ENCODE measurements around the gene MRGPRF.

Gene MRGPRF

DNA sequence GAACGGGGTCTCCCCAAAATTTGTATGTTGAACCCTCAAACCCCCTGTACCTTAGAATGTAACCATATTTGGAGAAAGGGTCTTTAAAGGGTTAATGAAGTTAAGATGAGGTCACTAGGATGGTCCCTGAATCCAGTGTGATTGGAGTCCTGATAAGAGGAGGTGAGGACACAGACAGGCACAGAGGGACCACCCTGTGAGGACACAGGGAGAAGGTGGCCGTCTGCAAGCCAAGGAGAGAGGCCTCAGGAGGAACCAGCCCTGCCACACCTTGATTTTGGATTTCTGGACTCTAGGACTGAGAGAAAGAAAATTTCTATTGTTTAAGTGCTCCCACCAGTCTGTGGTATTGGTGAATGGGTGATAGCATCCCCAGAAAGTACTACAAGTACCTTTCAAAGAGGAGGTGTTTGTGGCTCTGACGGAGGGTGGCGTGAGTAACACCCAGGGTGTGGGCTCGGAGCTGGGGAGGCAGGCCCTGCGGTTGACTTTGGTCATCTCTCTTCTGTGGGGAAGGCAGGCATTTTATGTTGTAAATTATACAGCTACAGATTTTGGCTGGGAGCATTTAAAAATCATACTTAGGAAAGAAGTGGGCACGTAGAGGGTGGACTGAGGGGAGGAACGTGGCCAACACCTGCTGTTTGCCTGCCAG is 13.8 kb downstream of the MRGPRF start:
- DNase-seq: no peak
- TF ChIP-seq POLR2A (IDR thresholded peaks at IDR 0.05; ENCODE audit: low read length) (no peak), GATA1 (IDR thresholded peaks at IDR 0.05; ENCODE audit: low read depth, low read length) (no peak)

DNA sequence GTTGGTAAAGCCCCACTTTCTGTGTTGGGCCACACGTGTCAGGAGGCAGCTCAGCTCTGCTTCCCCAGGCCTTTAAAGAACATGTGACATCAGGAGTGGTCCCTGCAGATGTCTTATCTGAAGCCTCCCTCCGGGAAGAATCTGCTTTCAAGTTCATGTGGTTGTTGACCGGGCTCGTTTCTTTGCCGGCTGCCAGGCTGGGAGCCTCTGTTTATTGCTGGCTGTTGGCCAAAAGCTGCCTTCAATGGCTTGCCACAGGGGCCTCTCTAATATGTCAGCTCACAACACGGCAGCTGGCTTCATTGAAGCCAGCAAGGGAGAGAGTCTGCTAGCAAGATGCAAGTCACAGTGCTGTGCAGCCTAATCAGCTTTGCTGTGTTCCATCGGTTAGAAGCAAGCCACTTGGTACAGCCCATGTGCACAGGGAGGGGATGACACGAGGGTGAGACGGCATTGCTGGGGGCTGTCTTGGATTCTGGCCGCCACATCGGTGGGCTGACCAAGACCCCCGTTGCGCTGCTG is 14.6 kb downstream of the MRGPRF start:
- DNase-seq: peak; percentile 76 to 77
- TF ChIP-seq POLR2A (IDR thresholded peaks at IDR 0.05; ENCODE audit: low read length): no peak
- no peak for TF ChIP-seq GATA1 (IDR thresholded peaks at IDR 0.05; ENCODE audit: low read depth, low read length)

DNA sequence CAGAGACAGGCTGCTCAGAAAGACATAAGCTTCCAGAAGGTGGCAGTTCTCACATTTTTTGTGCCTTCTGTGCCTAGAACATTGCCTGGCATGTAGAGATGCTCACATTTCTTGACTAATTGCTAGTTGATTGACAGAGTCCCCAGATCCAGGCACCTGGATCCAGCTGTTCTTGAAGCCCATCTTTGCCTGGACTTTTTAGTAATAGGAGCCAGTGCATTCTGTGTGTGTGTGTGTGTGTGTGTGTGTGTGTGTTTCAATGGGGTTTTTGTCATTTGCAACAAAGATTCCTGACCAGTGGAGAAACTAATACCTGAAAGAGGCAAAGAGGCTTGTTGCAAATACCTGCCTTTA is 15.1 kb downstream of the MRGPRF start:
- TF ChIP-seq POLR2A (IDR thresholded peaks at IDR 0.05; ENCODE audit: low read length): no peak
- no peak for TF ChIP-seq GATA1 (IDR thresholded peaks at IDR 0.05; ENCODE audit: low read depth, low read length)
- no peak for DNase-seq

DNA sequence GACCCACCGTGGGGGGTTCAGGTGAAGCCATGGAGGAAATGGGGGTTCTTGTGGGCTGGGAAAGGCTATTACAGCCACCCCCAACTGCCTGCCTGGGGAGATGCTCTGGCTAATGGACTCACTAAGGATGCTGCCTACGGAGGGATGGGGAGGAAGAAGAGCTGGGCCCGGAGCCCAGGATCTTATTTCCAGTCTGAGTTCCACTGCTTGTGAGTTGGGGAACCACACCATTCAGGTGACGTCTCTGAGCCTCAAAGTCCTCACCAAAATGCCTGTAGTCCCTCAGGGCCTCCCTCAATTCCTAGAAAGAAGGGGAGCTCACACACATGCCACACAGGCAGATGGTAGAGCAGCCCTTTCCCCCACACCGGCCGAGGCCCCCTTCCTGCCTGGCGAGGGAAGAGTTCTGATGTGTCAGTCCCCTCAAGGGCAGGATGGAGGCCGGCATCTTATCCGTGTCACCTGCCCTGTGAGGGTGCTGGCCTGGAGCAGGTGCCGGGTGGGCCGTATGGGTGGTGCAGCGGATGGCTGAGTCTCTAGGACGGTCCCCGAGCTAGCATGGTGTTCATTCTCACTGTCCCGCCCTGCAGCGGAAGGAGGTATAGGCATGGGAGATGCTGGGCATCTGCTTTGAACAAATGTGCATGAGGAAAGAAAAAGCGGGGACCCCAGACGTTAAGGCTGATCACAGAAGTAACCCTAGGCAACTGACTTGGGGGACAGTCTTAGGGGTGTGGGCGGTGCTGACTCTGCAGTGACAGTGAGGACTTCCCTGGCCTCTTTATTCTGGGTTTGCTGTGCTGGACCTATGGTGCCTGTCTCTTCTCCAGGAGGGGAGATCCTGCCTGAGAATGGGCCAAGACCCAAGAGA is 15.7 kb downstream of the MRGPRF start:
- no peak for DNase-seq
- no peak for TF ChIP-seq POLR2A (IDR thresholded peaks at IDR 0.05; ENCODE audit: low read length)
- TF ChIP-seq GATA1 (IDR thresholded peaks at IDR 0.05; ENCODE audit: low read depth, low read length): no peak

DNA sequence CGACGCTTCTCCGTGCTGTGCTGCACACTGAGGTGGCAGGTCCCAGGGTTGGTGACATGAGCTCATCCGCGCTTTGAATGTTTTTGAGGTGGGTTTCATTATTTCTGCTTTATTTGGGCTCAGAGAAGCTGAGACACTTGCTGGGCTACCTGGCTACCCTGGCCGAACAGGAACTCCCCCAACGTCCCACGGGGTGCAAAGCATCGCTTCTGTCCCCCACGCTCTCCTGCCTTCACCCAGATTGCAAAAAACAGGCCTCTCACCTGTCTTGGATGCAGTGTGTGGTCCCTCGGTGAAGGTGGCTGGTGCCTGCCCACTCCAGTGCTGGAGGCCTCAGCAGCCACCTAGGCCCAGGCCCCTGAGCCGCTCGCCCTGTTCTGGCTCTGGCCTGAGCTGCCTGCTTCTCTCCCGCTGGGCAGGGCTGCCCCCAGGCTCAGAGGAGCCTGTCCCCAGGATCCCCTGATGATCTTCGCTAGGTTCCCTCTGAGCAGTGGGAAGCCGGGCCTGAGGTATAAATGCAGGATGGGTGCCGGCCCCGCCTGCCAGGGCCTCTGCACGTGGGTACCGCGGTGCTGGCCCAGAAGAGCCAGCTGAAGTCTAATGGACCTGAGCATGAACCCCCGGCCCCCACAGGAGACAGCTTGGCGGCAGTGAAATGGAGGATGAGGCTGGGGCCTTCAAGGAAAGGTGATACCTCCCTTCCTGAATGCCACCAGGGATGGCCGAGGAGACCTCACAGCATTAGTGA is 16.5 kb downstream of the MRGPRF start:
- no peak for TF ChIP-seq POLR2A (IDR thresholded peaks at IDR 0.05; ENCODE audit: low read length)
- TF ChIP-seq GATA1 (IDR thresholded peaks at IDR 0.05; ENCODE audit: low read depth, low read length): no peak
- DNase-seq: no peak

DNA sequence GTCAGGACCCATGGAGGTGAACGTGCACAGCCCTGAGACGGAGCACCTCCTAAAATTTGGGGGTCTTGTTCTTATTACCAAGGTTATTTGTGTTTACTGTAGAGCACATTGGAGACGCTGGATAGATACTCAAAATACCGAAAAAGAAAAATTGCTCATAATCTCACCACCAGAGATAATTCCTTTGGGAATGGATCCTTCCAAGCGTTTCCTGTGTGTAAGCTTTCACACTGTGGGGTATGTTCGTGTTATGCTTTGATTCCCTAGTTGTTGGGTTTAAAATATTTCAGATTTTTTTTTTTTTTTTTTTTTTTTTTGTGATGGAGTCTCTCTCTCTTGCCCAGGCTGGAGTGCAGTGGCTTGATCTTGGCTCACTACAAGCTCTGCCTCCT is 18.2 kb downstream of the MRGPRF start:
- TF ChIP-seq GATA1 (IDR thresholded peaks at IDR 0.05; ENCODE audit: low read depth, low read length): no peak
- DNase-seq: no peak

DNA sequence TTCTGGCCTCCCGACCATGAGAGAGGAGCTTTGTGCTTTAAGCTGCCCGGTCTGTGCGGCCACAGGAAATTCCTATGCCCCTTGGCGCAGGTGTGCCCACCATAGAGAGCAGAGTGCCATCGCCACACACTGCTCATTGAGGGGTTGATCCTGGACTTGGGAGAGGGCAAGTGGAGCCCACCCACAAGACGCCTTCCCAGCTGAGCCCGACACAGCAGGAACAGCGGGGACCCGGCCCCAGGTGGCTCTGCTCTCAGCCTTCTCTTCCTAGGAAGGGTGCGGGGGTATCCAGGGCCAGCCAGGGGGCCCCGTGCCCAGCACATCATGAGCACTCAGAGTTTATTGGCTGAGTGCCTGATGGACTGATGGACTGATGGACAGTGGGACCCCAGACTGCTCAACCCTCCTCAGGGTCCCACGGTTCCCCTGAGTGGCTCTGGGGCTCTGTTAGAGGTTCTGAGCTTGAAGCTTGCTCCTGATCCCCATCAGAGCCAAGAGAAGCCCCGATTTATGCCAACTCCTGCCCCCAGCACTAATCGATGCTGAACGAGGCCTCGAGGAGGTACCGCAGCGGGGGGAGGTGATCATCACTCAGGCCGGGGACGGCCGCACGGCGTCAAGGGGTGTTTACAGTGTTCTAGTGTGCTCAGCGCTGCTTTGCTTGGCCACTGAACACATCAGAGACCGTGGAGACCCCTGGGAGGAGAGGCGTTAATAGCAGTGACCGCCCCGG is 18.7 kb downstream of the MRGPRF start:
- TF ChIP-seq GATA1 (IDR thresholded peaks at IDR 0.05; ENCODE audit: low read depth, low read length) (no peak), POLR2A (IDR thresholded peaks at IDR 0.05; ENCODE audit: low read length) (no peak)
- DNase-seq: no peak

DNA sequence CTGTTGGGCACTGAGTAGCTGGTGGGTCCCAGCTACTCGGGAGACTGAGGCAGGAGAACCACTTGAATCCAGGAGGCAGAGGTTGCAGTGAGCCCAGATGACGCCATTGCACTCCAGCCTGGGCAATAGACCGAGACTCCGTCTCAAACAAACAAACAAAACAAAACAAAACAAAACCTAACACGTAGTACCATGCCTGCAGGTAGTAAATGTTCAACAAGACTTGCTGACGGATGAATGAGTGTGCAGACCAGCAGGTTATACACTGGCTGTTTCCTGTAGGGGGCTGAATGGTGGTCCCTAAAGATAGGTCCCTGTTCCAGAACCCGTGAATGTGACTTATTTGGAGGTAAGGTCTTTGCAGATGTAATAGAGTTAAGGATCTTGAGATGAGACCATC is 19.5 kb downstream of the MRGPRF start:
- no peak for DNase-seq

DNA sequence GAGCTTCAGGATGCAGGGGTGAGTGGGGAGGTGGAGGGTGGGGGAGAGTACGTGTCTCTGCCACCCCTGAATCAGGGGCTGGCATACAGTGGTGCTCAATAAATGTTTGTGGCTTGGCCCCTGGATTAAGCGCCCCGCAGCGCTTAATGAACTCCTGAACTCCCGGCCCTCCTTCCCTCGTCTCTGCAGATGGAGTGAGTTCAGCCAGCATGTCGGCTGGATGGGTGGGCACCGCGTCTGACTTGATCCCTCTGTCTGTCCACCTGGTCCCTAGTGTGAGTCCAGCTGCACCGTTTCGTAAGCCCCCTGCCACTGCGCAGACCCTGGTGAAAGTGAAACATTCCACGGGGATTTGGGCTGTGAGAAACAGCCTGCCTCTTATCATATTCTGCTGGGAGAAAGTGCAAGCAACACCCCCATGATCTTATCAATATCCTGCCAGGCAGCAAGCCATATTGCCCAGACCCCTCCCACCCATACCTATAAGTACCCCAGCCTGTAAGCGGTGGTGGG is 20.2 kb downstream of the MRGPRF start:
- TF ChIP-seq POLR2A (IDR thresholded peaks at IDR 0.05; ENCODE audit: low read length) (no peak), GATA1 (IDR thresholded peaks at IDR 0.05; ENCODE audit: low read depth, low read length) (no peak)
- peak in 1 of 2 experiments; percentile 15 for DNase-seq

More for the DNA sequence above, 19.5 kb downstream of the MRGPRF start:
- TF ChIP-seq GATA1 (IDR thresholded peaks at IDR 0.05; ENCODE audit: low read depth, low read length): no peak
- no peak for TF ChIP-seq POLR2A (IDR thresholded peaks at IDR 0.05; ENCODE audit: low read length)

DNA sequence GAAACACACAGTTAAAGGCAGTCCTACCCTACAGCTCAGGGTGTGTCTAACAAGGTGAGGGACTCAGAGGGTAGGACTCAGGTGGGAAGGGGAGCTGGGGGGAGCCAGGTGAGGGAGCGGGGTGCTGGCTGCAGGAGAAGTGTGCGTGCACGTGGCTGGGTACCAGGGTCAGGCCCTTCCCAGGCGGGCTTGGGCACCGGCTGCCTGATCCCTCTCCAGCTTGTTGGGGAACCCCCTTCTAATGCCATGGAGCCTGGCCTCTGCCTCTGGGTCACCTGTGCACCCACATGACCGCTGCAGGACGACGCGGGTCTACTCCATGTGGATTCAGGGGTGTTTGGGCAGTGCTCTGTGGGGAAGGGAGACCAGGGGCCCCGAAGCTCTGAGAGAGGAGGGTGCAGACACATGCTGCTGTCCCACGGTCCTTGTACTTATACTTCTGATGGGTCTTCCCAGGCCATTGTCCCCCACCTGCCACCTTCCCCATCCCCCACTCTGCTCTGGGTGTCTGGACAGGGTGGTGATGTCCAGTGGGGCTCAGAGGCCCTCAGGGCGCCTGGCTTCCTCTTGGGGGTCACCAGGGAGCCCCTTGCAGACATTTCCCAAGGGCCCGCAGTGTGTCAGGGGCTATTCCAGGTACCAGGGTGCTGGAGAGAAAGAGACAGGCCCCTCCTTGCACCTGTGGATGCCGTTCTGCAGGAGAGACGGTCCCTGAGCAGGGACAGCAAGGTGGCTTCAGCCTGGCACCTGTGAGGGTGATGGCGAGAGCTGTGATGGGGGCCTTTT is 21.9 kb downstream of the MRGPRF start:
- no peak for DNase-seq
- no peak for TF ChIP-seq POLR2A (IDR thresholded peaks at IDR 0.05; ENCODE audit: low read length)

DNA sequence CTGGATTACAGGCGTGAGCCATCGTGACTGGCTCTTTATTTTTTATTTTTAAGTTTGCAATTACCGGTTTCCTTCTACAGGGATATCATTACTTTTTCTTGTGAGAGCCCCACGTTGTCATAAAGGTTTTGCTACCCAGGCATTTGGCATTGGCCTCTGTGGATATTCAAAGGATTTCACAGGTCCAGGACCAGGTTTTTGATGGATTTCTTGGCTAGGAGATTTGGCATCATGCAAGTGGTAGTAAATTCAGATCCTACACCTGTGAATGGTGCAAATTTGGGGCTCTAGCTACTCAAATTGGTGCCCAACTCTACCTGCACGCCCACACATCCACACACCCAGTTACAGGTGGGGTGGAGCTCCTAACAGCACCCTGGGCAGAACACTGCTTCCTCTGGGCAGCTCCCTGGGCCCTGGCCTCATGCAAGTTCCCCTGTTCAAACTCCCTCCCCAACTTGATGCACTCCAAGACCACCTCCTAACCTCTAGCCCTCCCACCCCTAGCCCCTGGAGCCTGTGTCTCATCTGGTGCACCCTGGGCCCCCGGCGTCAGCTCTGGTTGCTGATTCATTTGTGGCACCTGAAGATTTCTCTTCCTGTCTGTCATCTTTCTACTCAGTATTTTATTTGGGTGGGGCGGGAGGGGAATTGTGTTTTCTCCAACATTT is 23.0 kb downstream of the MRGPRF start:
- TF ChIP-seq GATA1 (IDR thresholded peaks at IDR 0.05; ENCODE audit: low read depth, low read length) (no peak), POLR2A (IDR thresholded peaks at IDR 0.05; ENCODE audit: low read length) (no peak)
- DNase-seq: no peak

DNA sequence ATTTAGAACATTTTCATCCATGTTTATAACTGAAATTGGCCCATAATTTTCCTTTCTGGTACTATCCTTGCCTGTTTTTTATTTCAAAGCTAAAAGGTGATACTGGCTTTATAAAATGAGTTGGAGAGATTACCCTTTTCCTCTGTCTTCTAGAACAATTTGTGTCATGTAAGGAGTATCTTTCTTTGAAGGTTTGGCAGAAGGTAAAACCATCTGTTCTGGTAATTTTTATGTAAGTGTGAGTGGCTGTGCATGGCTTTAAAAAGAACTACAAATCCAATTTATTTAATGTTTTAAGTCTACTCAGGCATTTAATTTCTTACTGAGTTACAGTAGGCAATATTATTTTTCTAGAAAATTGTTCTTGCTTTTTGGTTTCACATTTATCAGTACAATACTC is 24.6 kb downstream of the MRGPRF start:
- no peak for TF ChIP-seq GATA1 (IDR thresholded peaks at IDR 0.05; ENCODE audit: low read depth, low read length)
- no peak for TF ChIP-seq POLR2A (IDR thresholded peaks at IDR 0.05; ENCODE audit: low read length)
- DNase-seq: no peak
